A204.1 (cell line): ENCODE data around the gene R3HDML.
"Not testable (repeated sequence)": the region's sequence is repeated elsewhere in the genome, so short reads cannot be mapped to it uniquely, and the experiment has no call there.

ENCODE experiments used
- FAIRE-seq: peaks from 2 replicates; lab custom pipeline; 2012; peaks lifted over from hg19 to GRCh38; lab: Jason Lieb, UNC

The R3HDML gene

GRCh38 chr20:44336725-44337380, at the start of gene R3HDML:
R3HDML (plus strand) TSS chr20:44337043; CDS start chr20:44337158, 115 bp downstream.
- no peak for FAIRE-seq

- no peak for FAIRE-seq
Observed at GRCh38 chr20:44287272-44288097, 49.4 kb upstream of the R3HDML start.

GRCh38 chr20:44288252-44288651, 48.6 kb upstream of the R3HDML start:
- FAIRE-seq = no peak

GRCh38 chr20:44291754-44292153, 45.1 kb upstream of the R3HDML start:
- FAIRE-seq = no peak

GRCh38 chr20:44296011-44296410, 40.8 kb upstream of the R3HDML start:
- FAIRE-seq = no peak

- no peak for FAIRE-seq
Observed at GRCh38 chr20:44297721-44298120, 39.1 kb upstream of the R3HDML start.

GRCh38 chr20:44299011-44299535, 37.8 kb upstream of the R3HDML start:
- not testable (repeated sequence) for FAIRE-seq

- FAIRE-seq = no peak
Observed at GRCh38 chr20:44301285-44301684, 35.6 kb upstream of the R3HDML start.

GRCh38 chr20:44302026-44302669, 34.7 kb upstream of the R3HDML start:
- no peak for FAIRE-seq

- no peak for FAIRE-seq
Observed at GRCh38 chr20:44302736-44303135, 34.1 kb upstream of the R3HDML start.

- FAIRE-seq = no peak
Observed at GRCh38 chr20:44304383-44304782, 32.5 kb upstream of the R3HDML start.

- FAIRE-seq = no peak
Observed at GRCh38 chr20:44306927-44307326, 29.9 kb upstream of the R3HDML start.

- no peak for FAIRE-seq
Observed at GRCh38 chr20:44309763-44310663, 26.8 kb upstream of the R3HDML start.

- FAIRE-seq = no peak
Observed at GRCh38 chr20:44310664-44311639, 25.9 kb upstream of the R3HDML start, which contains the start of gene FITM2. FITM2 (minus strand) TSS chr20:44311202; CDS start chr20:44311148, 54 bp downstream.

GRCh38 chr20:44314870-44315269, 22.0 kb upstream of the R3HDML start:
- FAIRE-seq = no peak

GRCh38 chr20:44319839-44320422, 16.9 kb upstream of the R3HDML start:
- FAIRE-seq = no peak

- no peak for FAIRE-seq
Observed at GRCh38 chr20:44324343-44324742, 12.5 kb upstream of the R3HDML start.

GRCh38 chr20:44326391-44327159, 10.3 kb upstream of the R3HDML start:
- no peak for FAIRE-seq

- FAIRE-seq = not testable (repeated sequence)
Observed at GRCh38 chr20:44327748-44328147, 9.1 kb upstream of the R3HDML start.
